ENCODE results near the gene SEZ6L. TPM values are rescaled to one million over a fixed set of nuclear protein-coding genes. Genes with fewer than 3 reads are reported as not detected.

The SEZ6L gene
- total RNA-seq, 1 experiment from 2014 or later, result 0.13 TPM

DNA sequence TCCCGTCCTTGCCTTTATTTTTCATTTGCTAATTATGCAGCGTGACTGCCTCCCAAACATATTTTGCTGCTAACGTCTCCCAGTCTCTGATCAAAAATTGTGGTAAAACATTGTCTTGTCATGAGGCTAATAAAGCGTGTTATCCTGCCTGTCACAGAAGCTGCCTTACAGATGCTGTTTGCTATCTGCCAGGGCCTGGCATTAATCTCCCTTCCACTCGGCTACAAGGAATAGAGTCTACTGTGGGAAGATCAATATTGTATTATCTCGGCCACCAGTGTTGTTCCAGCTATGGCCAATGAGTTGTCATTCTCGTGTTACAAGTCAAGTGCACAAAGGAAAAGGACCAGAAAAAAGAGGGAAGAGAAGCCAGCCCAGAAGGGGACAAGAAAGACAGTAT lies 100.3 kb downstream of the SEZ6L start:
- H2BK120ac ChIP-seq (ENCODE audit: low read depth, low read length, poor library complexity, severe bottlenecking), result no peak overlapping the region
- H3K27me3 ChIP-seq (ENCODE audit: insufficient read depth, low read length), result no peaks in the 10 kb centered on the region
- Mint-ChIP-seq H3K27me3 (ENCODE audit: low read depth) (peaks cover 37% of the 10 kb centered on the region), H3K9me3 (no peaks in the 10 kb centered on the region), H3K4me1 (0 out of 4 replicates have a peak, but pooled peaks cover 0 to 2% of the 10 kb centered on the region in 2 experiments), H3K36me3 (ENCODE audit: insufficient read depth in 1 of 3, low read depth in 3 of 3) (no peaks in the 10 kb centered on the region), H3K4me3 (no peak overlapping the region), H3K27ac (no peak overlapping the region)
- no peak overlapping the region for H3K9ac ChIP-seq (ENCODE audit: extremely low read depth, insufficient read length, low read length)
- H2BK15ac ChIP-seq (ENCODE audit: low read depth, low read length), result no peak overlapping the region
- H3K14ac ChIP-seq (ENCODE audit: insufficient read depth, low read length), result no peak overlapping the region
- H3K23me2 ChIP-seq (ENCODE audit: insufficient read length, low read depth, low read length, poor library complexity, severe bottlenecking), result no peaks in the 10 kb centered on the region
- H2BK5ac ChIP-seq (ENCODE audit: insufficient read length, low read length), result no peak overlapping the region
- no peak overlapping the region for H3T11ph ChIP-seq (ENCODE audit: low read length)
- no peaks in the 10 kb centered on the region for H3K79me2 ChIP-seq (ENCODE audit: insufficient read depth, low read length)
- H3K27ac ChIP-seq (ENCODE audit: insufficient read length, low read depth, low read length), result no peak overlapping the region
- H3K4ac ChIP-seq (ENCODE audit: low read depth, low read length), result no peak overlapping the region
- TF ChIP-seq, protein P1, sequence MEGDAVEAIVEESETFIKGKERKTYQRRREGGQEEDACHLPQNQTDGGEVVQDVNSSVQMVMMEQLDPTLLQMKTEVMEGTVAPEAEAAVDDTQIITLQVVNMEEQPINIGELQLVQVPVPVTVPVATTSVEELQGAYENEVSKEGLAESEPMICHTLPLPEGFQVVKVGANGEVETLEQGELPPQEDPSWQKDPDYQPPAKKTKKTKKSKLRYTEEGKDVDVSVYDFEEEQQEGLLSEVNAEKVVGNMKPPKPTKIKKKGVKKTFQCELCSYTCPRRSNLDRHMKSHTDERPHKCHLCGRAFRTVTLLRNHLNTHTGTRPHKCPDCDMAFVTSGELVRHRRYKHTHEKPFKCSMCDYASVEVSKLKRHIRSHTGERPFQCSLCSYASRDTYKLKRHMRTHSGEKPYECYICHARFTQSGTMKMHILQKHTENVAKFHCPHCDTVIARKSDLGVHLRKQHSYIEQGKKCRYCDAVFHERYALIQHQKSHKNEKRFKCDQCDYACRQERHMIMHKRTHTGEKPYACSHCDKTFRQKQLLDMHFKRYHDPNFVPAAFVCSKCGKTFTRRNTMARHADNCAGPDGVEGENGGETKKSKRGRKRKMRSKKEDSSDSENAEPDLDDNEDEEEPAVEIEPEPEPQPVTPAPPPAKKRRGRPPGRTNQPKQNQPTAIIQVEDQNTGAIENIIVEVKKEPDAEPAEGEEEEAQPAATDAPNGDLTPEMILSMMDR (conservative IDR thresholded peaks at IDR 0.05), result no peak
- H3K23ac ChIP-seq (ENCODE audit: insufficient read length, low read depth, low read length), result no peak overlapping the region
- H3K9me3 ChIP-seq (ENCODE audit: control insufficient read depth, low read depth, low read length), result no peaks in the 10 kb centered on the region
- no peak overlapping the region for H3K56ac ChIP-seq (ENCODE audit: insufficient read length, low read depth, low read length)
- H4K91ac ChIP-seq (ENCODE audit: insufficient read length, low read depth, low read length), result no peak overlapping the region
- no peak overlapping the region for H2AFZ ChIP-seq (ENCODE audit: low read length)
- no peak overlapping the region for H2BK20ac ChIP-seq (ENCODE audit: low read depth, low read length, poor library complexity, severe bottlenecking)
- H2AK5ac ChIP-seq (ENCODE audit: insufficient read length, low read length), result no peak overlapping the region
- H4K20me1 ChIP-seq (ENCODE audit: control insufficient read depth, insufficient read depth, insufficient read length), result no peaks in the 10 kb centered on the region
- no peak overlapping the region for H3K4me2 ChIP-seq (ENCODE audit: insufficient read depth, insufficient read length, low read length)
- no peak for DNase-seq
- no peak overlapping the region for H4K5ac ChIP-seq (ENCODE audit: insufficient read length, low read depth, low read length)
- H2BK12ac ChIP-seq (ENCODE audit: insufficient read length, low read depth, low read length), result no peak overlapping the region
- no peaks in the 10 kb centered on the region for H3K4me1 ChIP-seq (ENCODE audit: insufficient read depth, low read length)
- WGBS (ENCODE audit: extremely low coverage, insufficient read length, low lambda C conversion rate), result no CpG with 5 or more reads among the region's 7 CpGs
- no peak overlapping the region for H4K8ac ChIP-seq (replicated peaks; ENCODE audit: insufficient read length, low read depth, low read length)
- no peak overlapping the region for H3K18ac ChIP-seq (ENCODE audit: insufficient read length, low read depth, low read length)
- no peaks in the 10 kb centered on the region for H3K79me1 ChIP-seq (ENCODE audit: insufficient read depth, low read depth, low read length, poor library complexity, severe bottlenecking)
